K562 (cell line): Measurements from ENCODE around the gene RASSF10. TPM values are rescaled to one million over a fixed set of nuclear protein-coding genes. Genes with fewer than 3 reads are reported as not detected.

Experiments
- ATAC-seq: fragments of 200-7000 bp; cut with Tn5 transposase; 3 replicates; pipeline ENCODE4 v1.9.1; 2020; ENCODE audit warnings: moderate library complexity
- BruUV-seq: library from RNA; stranded (reverse); fragments of 400-500 nt; replicated peaks from 2 replicates; lab custom pipeline; 2021; lab: Mats Ljungman, UMichigan
- CTCF ChIA-PET: fragments of 300-600 bp; formaldehyde crosslinking; extraction: SDS; loops from one replicate; lab custom pipeline; 2021; ENCODE audit warnings: low intra/inter-chr PET ratio; lab: Yijun Ruan, JAX
- POLR2A ChIA-PET: fragments of 300-600, 350-650 bp; sonication (Branson Sonifier 250); formaldehyde crosslinking; extraction: SDS; loops from one replicate; lab custom pipeline; 2021; ENCODE audit warnings: antibody characterized with exemption, inconsistent platforms; lab: Yijun Ruan, JAX
- DNase-seq, 4 experiments: peaks; one replicate each; pipeline versions ENCODE4 v3.0.0 to v3.0.0-alpha.2; 2011 to 2018; ENCODE audit warnings: low spot score in 3 of 4, mixed read lengths in 3 of 4; ENCODE audit errors: extremely low read depth in 1 of 4
- FAIRE-seq: peaks from 2 replicates; lab custom pipeline; 2011; peaks lifted over from hg19 to GRCh38; lab: Jason Lieb, UNC
- H2AFZ ChIP-seq: 2 replicates; pipeline ENCODE4 v1.6.0; 2011; ENCODE audit warnings: low read depth, low read length, control low read depth, inconsistent platforms
- H3K27ac ChIP-seq: fragments of 200-600 bp; 3 replicates; pipeline ENCODE4 v1.8.0; 2011; ENCODE audit warnings: low read depth, mild to moderate bottlenecking, control low read depth, inconsistent platforms, low read length, moderate library complexity, mixed read lengths; ENCODE audit errors: extremely low read depth
- H3K27me3 ChIP-seq, 2 experiments: fragments of 300-600 bp in 1 of 2; 2 replicates in 1 of 2; 3 replicates in 1 of 2; pipeline versions ENCODE4 v1.6.0 to v1.8.0; 2011; ENCODE audit warnings: inconsistent platforms in 2 of 2, low read length in 2 of 2, mild to moderate bottlenecking in 1 of 2, mixed read lengths in 1 of 2, moderate library complexity in 1 of 2; ENCODE audit not compliant: control insufficient read depth in 2 of 2, insufficient read depth in 2 of 2
- H3K36me3 ChIP-seq: fragments of 300-600 bp; 3 replicates; pipeline ENCODE4 v1.8.0; 2011; ENCODE audit warnings: mild to moderate bottlenecking, low read length, inconsistent platforms; ENCODE audit not compliant: control insufficient read depth, insufficient read depth
- H3K4me1 ChIP-seq, 2 experiments: fragments of 200-600 bp in 1 of 2; replicated peaks in 1 of 2; 2 replicates in 1 of 2; 3 replicates in 1 of 2; pipeline versions ENCODE4 v1.5.1 to v1.8.0; 2011; ENCODE audit warnings: inconsistent platforms in 2 of 2, low read length in 2 of 2, mild to moderate bottlenecking in 1 of 2, mixed read lengths in 1 of 2, moderate library complexity in 1 of 2; ENCODE audit not compliant: control insufficient read depth in 2 of 2, insufficient read depth in 2 of 2
- H3K4me2 ChIP-seq: 2 replicates; pipeline ENCODE4 v1.6.1; 2011; ENCODE audit warnings: low read length, control low read depth, inconsistent platforms, mixed read lengths; ENCODE audit not compliant: insufficient read depth
- H3K4me3 ChIP-seq: fragments of 200-600 bp; sonication (generic), shearing (Covaris generic); 2 replicates; pipeline ENCODE4 v1.5.1; 2016; ENCODE audit warnings: control low read depth, inconsistent platforms
- H3K79me2 ChIP-seq: fragments of 200-600 bp; 3 replicates; pipeline ENCODE4 v1.8.0; 2011; ENCODE audit warnings: low read length, inconsistent platforms; ENCODE audit not compliant: control insufficient read depth, insufficient read depth
- H3K9ac ChIP-seq, 2 experiments: 2 replicates each; pipeline versions ENCODE4 v1.6.0 to v1.6.1; 2011; ENCODE audit warnings: low read depth in 2 of 2, low read length in 2 of 2, control low read depth in 1 of 2, inconsistent platforms in 1 of 2, mild to moderate bottlenecking in 1 of 2, mixed read lengths in 1 of 2; ENCODE audit not compliant: insufficient read depth in 1 of 2
- H3K9me1 ChIP-seq: one replicate; pipeline ENCODE4 v1.6.0; 2011; ENCODE audit warnings: inconsistent platforms, mild to moderate bottlenecking, low read length, moderate library complexity; ENCODE audit not compliant: control insufficient read depth, insufficient read depth
- H3K9me3 ChIP-seq: replicated peaks from 2 replicates; pipeline ENCODE4 v1.5.1; 2011; ENCODE audit warnings: low read depth, low read length, inconsistent platforms; ENCODE audit not compliant: control insufficient read depth, insufficient read depth
- H4K20me1 ChIP-seq: replicated peaks from 2 replicates; pipeline ENCODE4 v1.6.1; 2011; ENCODE audit warnings: low read length, inconsistent platforms, mixed read lengths; ENCODE audit not compliant: control insufficient read depth, insufficient read depth
- CEBPB ChIP-seq: fragments of 450-650 bp; IDR thresholded peaks from 2 replicates; pipeline ENCODE4 v1.6.1; 2016; ENCODE audit warnings: missing genetic modification characterization, missing compliant biosample characterization
- WGBS: fragments of 100-300 bp; shearing (Covaris generic); methylation state at CpG from one replicate; pipeline ENCODE4 v1.1.6; 2016; ENCODE audit warnings: low coverage, mixed read lengths; ENCODE audit not compliant: insufficient coverage; ENCODE audit errors: missing lambda C conversion rate; 5-methylcytosine and 5-hydroxymethylcytosine counted together
- in situ Hi-C: fragments of 300-500 bp; cut with MboI; formaldehyde crosslinking; loops from 4 replicates; pipeline ENCODE4 v1.15.0; 2018; ENCODE audit warnings: inconsistent platforms, mixed read lengths
- intact Hi-C: fragments of 100-400 bp; cut with micrococcal nuclease; formaldehyde crosslinking; loops from 2 replicates; pipeline ENCODE4 v1.14.2; 2022
- polyA plus RNA-seq, 8 experiments: library from polyadenylated mRNA; depleted of rRNA in 4 of 8; stranded (reverse) in 5 of 8; unstranded in 3 of 8; fragments of >200 nt; fragmentation: Nextera tagmentation in 2 of 8; fragmentation: Illumina TruSeq in 1 of 8; extraction: Ambion mirVana in 2 of 8; extraction: Trizol in 1 of 8; gene quantifications; 2 replicates each; pipeline versions ENCODE4 v1.2.1 to v1.2.3, GENCODE V29; 2011 to 2014; ENCODE audit warnings: inconsistent platforms in 1 of 8, missing spikeins in 1 of 8
- total RNA-seq, 7 experiments: library from RNA; depleted of rRNA in 6 of 7; stranded (reverse); fragments of >200 nt in 6 of 7; fragmentation: Illumina TruSeq in 2 of 7; extraction: Trizol in 2 of 7; gene quantifications; 2 replicates each; pipeline versions ENCODE4 v1.2.1 to v1.2.3, GENCODE V29; 2011 to 2021; ENCODE audit warnings: low replicate concordance in 1 of 7
- TF ChIP-seq, protein P1 (sequence below): fragments of 450-650 bp; IDR thresholded peaks from 2 replicates; pipeline ENCODE4 v1.6.1; 2016; ENCODE audit warnings: low read depth

Gene RASSF10
- total and polyA plus RNA-seq, 9 of the 15 experiments (the other 6 are each of a cell fraction or from before 2014, with no cell fraction given) = not detected

DNA sequence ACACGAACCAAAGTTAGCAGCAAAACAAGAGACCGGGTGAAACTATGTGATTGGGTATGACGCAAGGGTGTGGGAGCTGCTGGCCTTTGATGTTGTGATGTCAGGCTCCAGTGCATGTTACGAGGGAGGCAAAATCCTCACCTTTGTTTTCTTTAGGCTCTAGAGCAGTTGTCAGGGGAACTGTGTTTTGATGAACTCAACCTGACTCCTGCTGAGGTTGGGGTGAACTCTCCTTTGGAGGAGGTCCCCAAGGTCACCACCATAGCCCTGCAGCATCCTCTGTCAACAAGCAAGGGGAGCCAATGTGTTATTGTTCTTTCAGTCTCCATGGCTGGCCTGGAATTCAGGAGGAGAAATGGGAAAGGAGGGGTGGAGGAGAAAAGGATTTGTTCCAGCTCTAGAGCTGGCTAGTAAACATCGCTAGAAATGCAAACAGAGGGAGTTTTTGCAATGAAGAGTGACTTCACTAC, 33.8 kb downstream of the RASSF10 start:
- Histone ChIP-seq H4K20me1 (no peaks in the 10 kb centered on the region), H3K9me3 (no peaks in the 10 kb centered on the region), H3K36me3 (no peaks in the 10 kb centered on the region), H3K4me1 (peaks cover 0 to 3% of the 10 kb centered on the region in 2 experiments; a peak in 1 of 5 replicates), H3K27me3 (peaks cover 5 to 6% of the 10 kb centered on the region in 2 experiments; a peak in 3 of 5 replicates), H3K9ac (no peak overlapping the region), H3K4me3 (no peak overlapping the region), H3K79me2 (no peaks in the 10 kb centered on the region), H2AFZ (no peak overlapping the region), H3K9me1 (no peaks in the 10 kb centered on the region), H3K27ac (no peak overlapping the region), H3K4me2 (no peak overlapping the region)
- no peak for FAIRE-seq
- intact Hi-C loops (no loop called here), in situ Hi-C loops (no loop called here)
- ATAC-seq = no peak
- CTCF ChIA-PET = no interaction called here
- DNase-seq = no peak
- POLR2A ChIA-PET = no interaction called here
- 29% methylated on average over 5 of the region's 5 CpGs for WGBS
- no TSS peak for BruUV-seq
- TF ChIP-seq, protein P1, sequence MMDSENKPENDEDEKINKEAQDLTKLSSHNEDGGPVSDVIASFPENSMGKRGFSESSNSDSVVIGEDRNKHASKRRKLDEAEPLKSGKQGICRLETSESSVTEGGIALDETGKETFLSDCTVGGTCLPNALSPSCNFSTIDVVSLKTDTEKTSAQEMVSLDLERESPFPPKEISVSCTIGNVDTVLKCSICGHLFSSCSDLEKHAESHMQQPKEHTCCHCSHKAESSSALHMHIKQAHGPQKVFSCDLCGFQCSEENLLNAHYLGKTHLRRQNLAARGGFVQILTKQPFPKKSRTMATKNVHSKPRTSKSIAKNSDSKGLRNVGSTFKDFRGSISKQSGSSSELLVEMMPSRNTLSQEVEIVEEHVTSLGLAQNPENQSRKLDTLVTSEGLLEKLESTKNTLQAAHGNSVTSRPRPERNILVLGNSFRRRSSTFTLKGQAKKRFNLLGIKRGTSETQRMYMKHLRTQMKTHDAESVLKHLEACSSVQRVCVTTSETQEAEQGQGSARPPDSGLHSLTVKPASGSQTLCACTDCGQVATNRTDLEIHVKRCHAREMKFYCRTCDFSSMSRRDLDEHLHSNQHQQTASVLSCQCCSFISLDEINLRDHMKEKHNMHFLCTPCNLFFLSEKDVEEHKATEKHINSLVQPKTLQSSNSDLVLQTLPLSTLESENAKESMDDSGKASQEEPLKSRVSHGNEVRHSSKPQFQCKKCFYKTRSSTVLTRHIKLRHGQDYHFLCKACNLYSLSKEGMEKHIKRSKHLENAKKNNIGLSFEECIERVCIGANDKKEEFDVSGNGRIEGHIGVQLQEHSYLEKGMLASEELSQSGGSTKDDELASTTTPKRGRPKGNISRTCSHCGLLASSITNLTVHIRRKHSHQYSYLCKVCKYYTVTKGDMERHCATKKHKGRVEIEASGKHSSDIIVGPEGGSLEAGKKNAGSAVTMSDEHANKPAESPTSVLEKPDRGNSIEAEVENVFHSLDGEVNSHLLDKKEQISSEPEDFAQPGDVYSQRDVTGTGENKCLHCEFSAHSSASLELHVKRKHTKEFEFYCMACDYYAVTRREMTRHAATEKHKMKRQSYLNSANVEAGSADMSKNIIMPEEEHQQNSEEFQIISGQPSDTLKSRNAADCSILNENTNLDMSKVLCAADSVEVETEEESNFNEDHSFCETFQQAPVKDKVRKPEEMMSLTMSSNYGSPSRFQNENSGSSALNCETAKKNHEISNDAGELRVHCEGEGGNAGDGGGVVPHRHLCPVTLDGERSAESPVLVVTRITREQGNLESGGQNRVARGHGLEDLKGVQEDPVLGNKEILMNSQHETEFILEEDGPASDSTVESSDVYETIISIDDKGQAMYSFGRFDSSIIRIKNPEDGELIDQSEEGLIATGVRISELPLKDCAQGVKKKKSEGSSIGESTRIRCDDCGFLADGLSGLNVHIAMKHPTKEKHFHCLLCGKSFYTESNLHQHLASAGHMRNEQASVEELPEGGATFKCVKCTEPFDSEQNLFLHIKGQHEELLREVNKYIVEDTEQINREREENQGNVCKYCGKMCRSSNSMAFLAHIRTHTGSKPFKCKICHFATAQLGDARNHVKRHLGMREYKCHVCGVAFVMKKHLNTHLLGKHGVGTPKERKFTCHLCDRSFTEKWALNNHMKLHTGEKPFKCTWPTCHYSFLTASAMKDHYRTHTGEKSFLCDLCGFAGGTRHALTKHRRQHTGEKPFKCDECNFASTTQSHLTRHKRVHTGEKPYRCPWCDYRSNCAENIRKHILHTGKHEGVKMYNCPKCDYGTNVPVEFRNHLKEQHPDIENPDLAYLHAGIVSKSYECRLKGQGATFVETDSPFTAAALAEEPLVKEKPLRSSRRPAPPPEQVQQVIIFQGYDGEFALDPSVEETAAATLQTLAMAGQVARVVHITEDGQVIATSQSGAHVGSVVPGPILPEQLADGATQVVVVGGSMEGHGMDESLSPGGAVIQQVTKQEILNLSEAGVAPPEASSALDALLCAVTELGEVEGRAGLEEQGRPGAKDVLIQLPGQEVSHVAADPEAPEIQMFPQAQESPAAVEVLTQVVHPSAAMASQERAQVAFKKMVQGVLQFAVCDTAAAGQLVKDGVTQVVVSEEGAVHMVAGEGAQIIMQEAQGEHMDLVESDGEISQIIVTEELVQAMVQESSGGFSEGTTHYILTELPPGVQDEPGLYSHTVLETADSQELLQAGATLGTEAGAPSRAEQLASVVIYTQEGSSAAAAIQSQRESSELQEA = no peak
- TF ChIP-seq CEBPB (tag) = peak; percentile 44; the same call in 1 of the 2 replicates
